ENCODE measurements around the gene CSTPP1.

GRCh38 chr11:46918083-46918787, 18.3 kb upstream of the CSTPP1 start, which contains the start of gene LRP4:
- TF ChIP-seq CTCF (IDR thresholded peaks at IDR 0.05; ENCODE audit: insufficient read depth, low read depth, low read length) (no peak), EZH2 (IDR thresholded peaks at IDR 0.05; ENCODE audit: insufficient read depth, low read length) (no peak)
